Esophagus (tissue), 2 donors: Measurements from ENCODE around the gene FBXO30. TPM values are rescaled to one million over a fixed set of nuclear protein-coding genes. Genes with fewer than 3 reads are reported as not detected.

ENCODE experiments used
- H3K27ac ChIP-seq, 2 donors: one replicate each; pipeline ENCODE4 v1.5.1; 2013; ENCODE audit warnings: low read depth in 2 of 2, mild to moderate bottlenecking in 2 of 2, inconsistent platforms in 1 of 2, low read length in 1 of 2, moderate library complexity in 1 of 2
- H3K27me3 ChIP-seq, 2 donors: one replicate each; pipeline ENCODE4 v1.6.1; 2013; ENCODE audit warnings: low read length in 2 of 2, control low read depth in 1 of 2, mild to moderate bottlenecking in 1 of 2; ENCODE audit not compliant: insufficient read depth in 2 of 2, control insufficient read depth in 1 of 2
- H3K36me3 ChIP-seq, 2 donors: one replicate each; pipeline ENCODE4 v1.6.1; 2013; ENCODE audit warnings: low read length in 1 of 2; ENCODE audit not compliant: control insufficient read depth in 2 of 2, insufficient read depth in 2 of 2
- H3K4me1 ChIP-seq, 2 donors: one replicate each; pipeline ENCODE4 v1.6.1; 2013; ENCODE audit warnings: low read length in 1 of 2; ENCODE audit not compliant: control insufficient read depth in 2 of 2, insufficient read depth in 2 of 2
- H3K4me3 ChIP-seq, 2 donors: one replicate each; pipeline ENCODE4 v1.5.1; 2013; ENCODE audit warnings: low read length in 2 of 2, mild to moderate bottlenecking in 2 of 2, low read depth in 1 of 2, moderate library complexity in 1 of 2
- H3K9me3 ChIP-seq, 2 donors: one replicate each; pipeline ENCODE4 v1.6.1; 2013; ENCODE audit warnings: mild to moderate bottlenecking in 2 of 2, low read depth in 1 of 2, low read length in 1 of 2, moderate library complexity in 1 of 2; ENCODE audit not compliant: control insufficient read depth in 2 of 2, insufficient read depth in 1 of 2
- WGBS, 2 donors: extraction: QIAGEN DNeasy Blood & Tissue Kit; methylation state at CpG; one replicate each; pipeline ENCODE4 v1.1.7; 2013; 5-methylcytosine and 5-hydroxymethylcytosine counted together
- polyA plus RNA-seq, 2 donors: library from polyadenylated mRNA; stranded (reverse); fragments of 200-250 nt; gene quantifications; one replicate each; pipeline ENCODE4 v1.2.3, GENCODE V29; 2013
- donor health status: healthy with polysubstance abuse.
- donor health status: Bipolar disorder and iron deficiency.

Gene FBXO30
- polyA plus RNA-seq, 2 donors = 3.5 to 4.8 TPM

DNA sequence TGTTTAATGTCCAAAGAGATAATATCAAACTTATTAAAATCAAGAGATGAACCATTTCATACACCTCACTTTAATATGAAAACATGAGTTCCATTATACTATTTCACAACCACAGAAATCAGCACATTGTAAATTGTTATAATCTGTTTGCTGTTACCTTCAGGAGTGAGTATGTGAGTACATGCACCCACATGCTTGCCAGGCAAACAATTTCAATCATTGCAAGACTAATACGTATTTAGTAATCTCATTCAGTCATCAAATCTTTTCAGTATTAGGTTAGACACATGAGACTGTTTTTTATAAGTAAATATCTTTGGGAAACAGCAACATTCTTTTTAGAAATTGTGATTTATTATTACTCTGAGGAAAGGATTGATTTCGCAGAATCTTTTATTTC, 70.0 kb downstream of the FBXO30 start:
- no peak overlapping the region for H3K27ac ChIP-seq
- no peaks in the 10 kb centered on the region for H3K9me3 ChIP-seq
- no peaks in the 10 kb centered on the region for H3K4me1 ChIP-seq
- no peaks in the 10 kb centered on the region for H3K36me3 ChIP-seq
- WGBS, 2 donors = 64 to 74% methylated on average over 2 of the region's 2 CpGs
- H3K4me3 ChIP-seq = no peak overlapping the region
- H3K27me3 ChIP-seq = no peaks in the 10 kb centered on the region

Other genes with a start within 250 kb of the FBXO30 start
- gene EPM2A, start 79.3 kb downstream of the FBXO30 start, polyA plus RNA-seq = 1 to 10 TPM; 1.6 to 3.1 TPM
- gene SHPRH, start 149.6 kb upstream of the FBXO30 start, polyA plus RNA-seq = 1 to 10 TPM; 2.7 to 3.4 TPM
- gene GRM1, start 214.3 kb upstream of the FBXO30 start, polyA plus RNA-seq = under 1 TPM in 1 of 2 donors, not detected in 1; 0.01 TPM